Lower leg skin (tissue), 3 donors: ENCODE results near the gene HOXB2.

ENCODE experiments used
- POLR2A ChIP-seq, 2 donors: fragments of 450-650 bp; IDR thresholded peaks; one replicate each; pipeline ENCODE4 v1.6.1; 2016 to 2017; ENCODE audit warnings: antibody characterized with exemption in 2 of 2, mild to moderate bottlenecking in 1 of 2, moderate library complexity in 1 of 2
- TF ChIP-seq, protein P1 (sequence below), 3 donors: fragments of 450-650 bp; IDR thresholded peaks; one replicate each; pipeline ENCODE4 v1.5.1; 2016; ENCODE audit warnings: antibody characterized with exemption in 3 of 3, mild to moderate bottlenecking in 3 of 3, moderate library complexity in 2 of 3

DNA sequence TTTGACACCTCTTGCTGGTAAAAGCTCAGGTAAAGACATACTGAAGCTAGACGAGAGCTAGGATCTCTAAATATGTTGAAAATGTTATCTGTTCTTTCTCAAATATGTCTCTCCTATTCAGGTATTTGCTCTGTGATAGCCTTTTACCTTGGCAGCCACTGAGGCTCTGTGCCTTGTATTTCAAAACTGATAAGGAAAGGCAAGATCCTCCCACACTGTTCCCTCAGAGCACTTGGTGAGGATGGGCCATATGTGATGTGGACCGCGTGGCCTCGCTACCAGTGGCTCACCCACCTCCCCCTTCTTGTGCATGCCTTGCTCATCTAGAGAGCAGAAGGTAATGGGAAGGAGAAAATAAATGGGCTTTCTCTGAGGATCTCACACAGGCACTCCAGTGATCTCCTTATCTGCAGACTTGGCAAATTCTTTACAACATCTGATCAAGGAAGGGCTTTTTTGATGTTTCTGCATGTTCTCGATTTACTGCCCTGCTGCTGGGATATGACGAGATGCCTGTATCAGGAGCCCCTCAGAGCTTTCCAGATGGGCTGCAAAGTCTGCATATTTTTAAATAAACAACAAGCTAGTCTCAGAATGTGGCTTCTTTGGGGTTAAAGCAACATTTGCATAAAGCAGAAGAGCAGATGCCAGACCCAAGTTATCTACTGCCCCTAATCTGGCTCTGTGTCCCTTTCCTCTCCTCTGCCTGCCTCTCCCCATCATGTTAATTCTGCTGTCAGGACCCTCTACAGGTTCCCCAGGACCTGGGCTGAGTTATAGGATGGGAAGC, 31.0 kb downstream of the HOXB2 start:
- TF ChIP-seq, protein P1, sequence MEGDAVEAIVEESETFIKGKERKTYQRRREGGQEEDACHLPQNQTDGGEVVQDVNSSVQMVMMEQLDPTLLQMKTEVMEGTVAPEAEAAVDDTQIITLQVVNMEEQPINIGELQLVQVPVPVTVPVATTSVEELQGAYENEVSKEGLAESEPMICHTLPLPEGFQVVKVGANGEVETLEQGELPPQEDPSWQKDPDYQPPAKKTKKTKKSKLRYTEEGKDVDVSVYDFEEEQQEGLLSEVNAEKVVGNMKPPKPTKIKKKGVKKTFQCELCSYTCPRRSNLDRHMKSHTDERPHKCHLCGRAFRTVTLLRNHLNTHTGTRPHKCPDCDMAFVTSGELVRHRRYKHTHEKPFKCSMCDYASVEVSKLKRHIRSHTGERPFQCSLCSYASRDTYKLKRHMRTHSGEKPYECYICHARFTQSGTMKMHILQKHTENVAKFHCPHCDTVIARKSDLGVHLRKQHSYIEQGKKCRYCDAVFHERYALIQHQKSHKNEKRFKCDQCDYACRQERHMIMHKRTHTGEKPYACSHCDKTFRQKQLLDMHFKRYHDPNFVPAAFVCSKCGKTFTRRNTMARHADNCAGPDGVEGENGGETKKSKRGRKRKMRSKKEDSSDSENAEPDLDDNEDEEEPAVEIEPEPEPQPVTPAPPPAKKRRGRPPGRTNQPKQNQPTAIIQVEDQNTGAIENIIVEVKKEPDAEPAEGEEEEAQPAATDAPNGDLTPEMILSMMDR (IDR thresholded peaks at IDR 0.05): no peak
- TF ChIP-seq POLR2A (IDR thresholded peaks at IDR 0.05): no peak
